Measurements from ENCODE around the gene KIF6. TPM values are rescaled to one million over a fixed set of nuclear protein-coding genes. Genes with fewer than 3 reads are reported as not detected.

Gene KIF6
- total RNA-seq, 1 experiment from 2014 or later: not detected

GRCh38 chr6:39341937-39342336, 383.3 kb downstream of the KIF6 start (continued):
- TF ChIP-seq ZBTB33 (IDR thresholded peaks at IDR 0.05; ENCODE audit: extremely low read depth, insufficient replicate concordance, low read length): no peak
- TF ChIP-seq, protein P1, sequence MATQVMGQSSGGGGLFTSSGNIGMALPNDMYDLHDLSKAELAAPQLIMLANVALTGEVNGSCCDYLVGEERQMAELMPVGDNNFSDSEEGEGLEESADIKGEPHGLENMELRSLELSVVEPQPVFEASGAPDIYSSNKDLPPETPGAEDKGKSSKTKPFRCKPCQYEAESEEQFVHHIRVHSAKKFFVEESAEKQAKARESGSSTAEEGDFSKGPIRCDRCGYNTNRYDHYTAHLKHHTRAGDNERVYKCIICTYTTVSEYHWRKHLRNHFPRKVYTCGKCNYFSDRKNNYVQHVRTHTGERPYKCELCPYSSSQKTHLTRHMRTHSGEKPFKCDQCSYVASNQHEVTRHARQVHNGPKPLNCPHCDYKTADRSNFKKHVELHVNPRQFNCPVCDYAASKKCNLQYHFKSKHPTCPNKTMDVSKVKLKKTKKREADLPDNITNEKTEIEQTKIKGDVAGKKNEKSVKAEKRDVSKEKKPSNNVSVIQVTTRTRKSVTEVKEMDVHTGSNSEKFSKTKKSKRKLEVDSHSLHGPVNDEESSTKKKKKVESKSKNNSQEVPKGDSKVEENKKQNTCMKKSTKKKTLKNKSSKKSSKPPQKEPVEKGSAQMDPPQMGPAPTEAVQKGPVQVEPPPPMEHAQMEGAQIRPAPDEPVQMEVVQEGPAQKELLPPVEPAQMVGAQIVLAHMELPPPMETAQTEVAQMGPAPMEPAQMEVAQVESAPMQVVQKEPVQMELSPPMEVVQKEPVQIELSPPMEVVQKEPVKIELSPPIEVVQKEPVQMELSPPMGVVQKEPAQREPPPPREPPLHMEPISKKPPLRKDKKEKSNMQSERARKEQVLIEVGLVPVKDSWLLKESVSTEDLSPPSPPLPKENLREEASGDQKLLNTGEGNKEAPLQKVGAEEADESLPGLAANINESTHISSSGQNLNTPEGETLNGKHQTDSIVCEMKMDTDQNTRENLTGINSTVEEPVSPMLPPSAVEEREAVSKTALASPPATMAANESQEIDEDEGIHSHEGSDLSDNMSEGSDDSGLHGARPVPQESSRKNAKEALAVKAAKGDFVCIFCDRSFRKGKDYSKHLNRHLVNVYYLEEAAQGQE (IDR thresholded peaks at IDR 0.05; ENCODE audit: low read depth): no peak
- TF ChIP-seq RAD21 (IDR thresholded peaks at IDR 0.05; ENCODE audit: low read depth): no peak

- H3K4me2 ChIP-seq (ENCODE audit: low read length): no peak overlapping the region
- H3K4me1 ChIP-seq (ENCODE audit: control insufficient read depth in 1 of 2, insufficient read depth in 2 of 2, low read length in 2 of 2): no peaks in the 10 kb centered on the region
- no peak overlapping the region for H3K27ac ChIP-seq (ENCODE audit: low read depth, low read length)
- no peak overlapping the region for H3K4me3 ChIP-seq (replicated peaks in 1 of 2; ENCODE audit: low read depth in 1 of 2, low read length in 2 of 2)
- H3K9ac ChIP-seq (ENCODE audit: low read length): no peak overlapping the region
- H3K79me2 ChIP-seq (ENCODE audit: insufficient read depth, low read length): no peaks in the 10 kb centered on the region
- H3K9me2 ChIP-seq (ENCODE audit: insufficient read depth): no peaks in the 10 kb centered on the region
- H4K20me1 ChIP-seq (ENCODE audit: insufficient read depth): no peaks in the 10 kb centered on the region
- ChIA-PET CTCF (no interaction called here), POLR2A (no interaction called here), RAD21 (ENCODE audit: low non-redundant PET in 1 of 2, low total read pairs in 2 of 2, uncharacterized antibody in 2 of 2, unreplicated experiment in 2 of 2) (no interaction called here)
- TF ChIP-seq ZNF274 (IDR thresholded peaks at IDR 0.05; ENCODE audit: low read depth, low read length) (no peak), SP1 (IDR thresholded peaks at IDR 0.05; ENCODE audit: low read depth) (no peak), SIN3A (IDR thresholded peaks at IDR 0.05; ENCODE audit: low read depth) (no peak), TCF7L2 (IDR thresholded peaks at IDR 0.05; ENCODE audit: borderline replicate concordance, extremely low read depth, insufficient read depth, insufficient read length) (no peak), FOSL1 (IDR thresholded peaks at IDR 0.05; ENCODE audit: low read depth) (no peak), YY1 (IDR thresholded peaks at IDR 0.05; ENCODE audit: extremely low read depth, insufficient replicate concordance, low read depth, low read length) (no peak), ELF1 (IDR thresholded peaks at IDR 0.05; ENCODE audit: borderline replicate concordance, low read depth) (no peak), POLR2A (IDR thresholded peaks at IDR 0.05; ENCODE audit: borderline replicate concordance, extremely low read depth, insufficient read depth, insufficient read length) (no peak), EZH2 (IDR thresholded peaks at IDR 0.05) (no peak), MAX (IDR thresholded peaks at IDR 0.05) (no peak), ZBTB33 (IDR thresholded peaks at IDR 0.05; ENCODE audit: extremely low read depth, insufficient replicate concordance, low read length) (no peak)
- TF ChIP-seq, protein P2, sequence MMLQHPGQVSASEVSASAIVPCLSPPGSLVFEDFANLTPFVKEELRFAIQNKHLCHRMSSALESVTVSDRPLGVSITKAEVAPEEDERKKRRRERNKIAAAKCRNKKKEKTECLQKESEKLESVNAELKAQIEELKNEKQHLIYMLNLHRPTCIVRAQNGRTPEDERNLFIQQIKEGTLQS (IDR thresholded peaks at IDR 0.05): no peak
- no TSS peak for BruUV-seq (replicated peaks)
- H3K9me3 ChIP-seq (ENCODE audit: control insufficient read depth in 1 of 2, insufficient read depth in 1 of 2, low read depth in 1 of 2, low read length in 2 of 2): no peaks in the 10 kb centered on the region
- no peak for DNase-seq (ENCODE audit: low read depth, low spot score)
- ATAC-seq: no peak
- intact Hi-C loops (cut with micrococcal nuclease): loop anchor here (10.0 kb wide), 1 partner anchor 1503 kb away; no protein-coding TSS in a partner anchor
- H3K27me3 ChIP-seq (ENCODE audit: insufficient read depth, low read length): peaks cover 38% of the 10 kb centered on the region
- no peaks in the 10 kb centered on the region for H3K36me3 ChIP-seq (ENCODE audit: control insufficient read depth in 1 of 2, insufficient read depth in 2 of 2, low read length in 2 of 2)
- no peak overlapping the region for H2AFZ ChIP-seq (ENCODE audit: low read depth, low read length, poor library complexity, severe bottlenecking)
Observed at GRCh38 chr6:39341352-39341751, 383.9 kb downstream of the KIF6 start.
